H9 (cell line): ENCODE results near the gene COLEC12. TPM values are rescaled to one million over a fixed set of nuclear protein-coding genes. Genes with fewer than 3 reads are reported as not detected.

Source experiments
- DNase-seq: peaks from one replicate; pipeline ENCODE4 v3.0.0-alpha.2; 2017
- H2AFZ ChIP-seq: one replicate; pipeline ENCODE4 v1.6.1; 2013; ENCODE audit warnings: mild to moderate bottlenecking, low read length, control low read depth, moderate library complexity
- H2AK5ac ChIP-seq: 2 replicates; pipeline ENCODE4 v1.6.1; 2013; ENCODE audit warnings: low read length, control low read depth, mixed read lengths; ENCODE audit not compliant: insufficient read length
- H2BK120ac ChIP-seq: one replicate; pipeline ENCODE4 v1.6.1; 2013; ENCODE audit warnings: low read depth, mild to moderate bottlenecking, low read length, control low read depth, inconsistent platforms; ENCODE audit not compliant: poor library complexity, severe bottlenecking
- H2BK12ac ChIP-seq: 2 replicates; pipeline ENCODE4 v1.6.1; 2013; ENCODE audit warnings: low read length, control low read depth, mixed read lengths, low read depth; ENCODE audit not compliant: insufficient read length
- H2BK15ac ChIP-seq: 2 replicates; pipeline ENCODE4 v1.6.1; 2013; ENCODE audit warnings: low read depth, low read length, control low read depth
- H2BK20ac ChIP-seq: one replicate; pipeline ENCODE4 v1.6.1; 2013; ENCODE audit warnings: low read depth, mild to moderate bottlenecking, low read length, control low read depth, inconsistent platforms; ENCODE audit not compliant: poor library complexity, severe bottlenecking
- H2BK5ac ChIP-seq: 2 replicates; pipeline ENCODE4 v1.6.1; 2013; ENCODE audit warnings: low read length, control low read depth, mixed read lengths; ENCODE audit not compliant: insufficient read length
- H3K14ac ChIP-seq: 2 replicates; pipeline ENCODE4 v1.6.1; 2013; ENCODE audit warnings: low read length, control low read depth; ENCODE audit not compliant: insufficient read depth
- H3K18ac ChIP-seq: 2 replicates; pipeline ENCODE4 v1.6.1; 2013; ENCODE audit warnings: low read depth, mild to moderate bottlenecking, mixed read lengths, low read length, control low read depth; ENCODE audit not compliant: insufficient read length
- H3K23ac ChIP-seq: 2 replicates; pipeline ENCODE4 v1.6.1; 2013; ENCODE audit warnings: low read length, control low read depth, mixed read lengths, low read depth; ENCODE audit not compliant: insufficient read length
- H3K23me2 ChIP-seq: 2 replicates; pipeline ENCODE4 v1.6.1; 2013; ENCODE audit warnings: low read depth, mild to moderate bottlenecking, mixed read lengths, low read length, control low read depth; ENCODE audit not compliant: insufficient read length, poor library complexity, severe bottlenecking
- H3K27ac ChIP-seq: 2 replicates; pipeline ENCODE4 v1.5.1; 2013; ENCODE audit warnings: low read length, control low read depth, mixed read lengths, low read depth; ENCODE audit not compliant: insufficient read length
- H3K27me3 ChIP-seq: 2 replicates; pipeline ENCODE4 v1.6.1; 2013; ENCODE audit warnings: low read length, control low read depth, inconsistent platforms; ENCODE audit not compliant: insufficient read depth
- H3K4ac ChIP-seq: 2 replicates; pipeline ENCODE4 v1.6.1; 2013; ENCODE audit warnings: low read depth, mild to moderate bottlenecking, control low read depth, inconsistent platforms, low read length, moderate library complexity
- H3K4me1 ChIP-seq: 2 replicates; pipeline ENCODE4 v1.6.1; 2013; ENCODE audit warnings: low read length, control low read depth, inconsistent platforms; ENCODE audit not compliant: insufficient read depth
- H3K4me2 ChIP-seq: 2 replicates; pipeline ENCODE4 v1.6.1; 2013; ENCODE audit warnings: low read length, control low read depth, mixed read lengths; ENCODE audit not compliant: insufficient read length, insufficient read depth
- H3K56ac ChIP-seq: 2 replicates; pipeline ENCODE4 v1.6.1; 2013; ENCODE audit warnings: low read depth, mild to moderate bottlenecking, mixed read lengths, low read length, control low read depth; ENCODE audit not compliant: insufficient read length
- H3K79me1 ChIP-seq: 2 replicates; pipeline ENCODE4 v1.6.1; 2013; ENCODE audit warnings: low read depth, mild to moderate bottlenecking, moderate library complexity, low read length, control low read depth, inconsistent platforms; ENCODE audit not compliant: insufficient read depth, poor library complexity, severe bottlenecking
- H3K79me2 ChIP-seq: 2 replicates; pipeline ENCODE4 v1.6.1; 2013; ENCODE audit warnings: low read length, control low read depth, inconsistent platforms; ENCODE audit not compliant: insufficient read depth
- H3K9ac ChIP-seq: 2 replicates; pipeline ENCODE4 v1.6.1; 2013; ENCODE audit warnings: low read length, control low read depth, mixed read lengths; ENCODE audit not compliant: insufficient read length; ENCODE audit errors: extremely low read depth
- H3K9me3 ChIP-seq: one replicate; pipeline ENCODE4 v1.6.1; 2013; ENCODE audit warnings: low read depth, low read length, inconsistent platforms; ENCODE audit not compliant: control insufficient read depth
- H3T11ph ChIP-seq: one replicate; pipeline ENCODE4 v1.6.1; 2013; ENCODE audit warnings: mild to moderate bottlenecking, low read length, control low read depth, inconsistent platforms
- H4K20me1 ChIP-seq: one replicate; pipeline ENCODE4 v1.6.1; 2013; ENCODE audit not compliant: control insufficient read depth, insufficient read length, insufficient read depth
- H4K5ac ChIP-seq: 2 replicates; pipeline ENCODE4 v1.6.1; 2013; ENCODE audit warnings: low read depth, mild to moderate bottlenecking, mixed read lengths, low read length, control low read depth; ENCODE audit not compliant: insufficient read length
- H4K8ac ChIP-seq: replicated peaks from 2 replicates; pipeline ENCODE4 v1.6.1; 2013; ENCODE audit warnings: low read length, control low read depth, mixed read lengths, low read depth; ENCODE audit not compliant: insufficient read length
- H4K91ac ChIP-seq: 2 replicates; pipeline ENCODE4 v1.6.1; 2013; ENCODE audit warnings: low read depth, mild to moderate bottlenecking, moderate library complexity, mixed read lengths, low read length, control low read depth; ENCODE audit not compliant: insufficient read length
- H3K27ac Mint-ChIP-seq, 3 experiments: 2 replicates in 2 of 3; 3 replicates in 1 of 3; pipeline ENCODE4 v1.8.0; 2020 to 2021; ENCODE audit warnings: mixed read lengths in 3 of 3, mild to moderate bottlenecking in 1 of 3, moderate library complexity in 1 of 3
- H3K27me3 Mint-ChIP-seq: 2 replicates; pipeline ENCODE4 v1.8.0; 2021; ENCODE audit warnings: low read depth, mild to moderate bottlenecking, moderate library complexity, mixed read lengths
- H3K36me3 Mint-ChIP-seq, 3 experiments: 2 replicates in 2 of 3; 3 replicates in 1 of 3; pipeline ENCODE4 v1.8.0; 2020 to 2021; ENCODE audit warnings: low read depth in 3 of 3, mixed read lengths in 3 of 3; ENCODE audit not compliant: insufficient read depth in 1 of 3
- H3K4me1 Mint-ChIP-seq, 2 experiments: 2 replicates each; pipeline ENCODE4 v1.8.0; 2020; ENCODE audit warnings: mixed read lengths in 2 of 2
- H3K4me3 Mint-ChIP-seq, 2 experiments: 2 replicates in 1 of 2; 3 replicates in 1 of 2; pipeline ENCODE4 v1.8.0; 2020 to 2021; ENCODE audit warnings: mild to moderate bottlenecking in 2 of 2, mixed read lengths in 2 of 2, moderate library complexity in 1 of 2
- H3K9me3 Mint-ChIP-seq, 2 experiments: 2 replicates in 1 of 2; 3 replicates in 1 of 2; pipeline ENCODE4 v1.8.0; 2020; ENCODE audit warnings: mild to moderate bottlenecking in 2 of 2, mixed read lengths in 2 of 2, moderate library complexity in 1 of 2
- WGBS: extraction: QIAGEN DNeasy Blood & Tissue Kit; methylation state at CpG from one replicate; pipeline ENCODE4 v1.1.7; 2013; ENCODE audit warnings: missing lambda C conversion rate, low lambda C conversion rate, mixed read lengths; ENCODE audit not compliant: insufficient read length; ENCODE audit errors: extremely low coverage; 5-methylcytosine and 5-hydroxymethylcytosine counted together
- total RNA-seq: library from RNA; stranded (reverse); gene quantifications from 2 replicates; pipeline ENCODE4 v1.2.1, GENCODE V29; 2021
- TF ChIP-seq, protein P1 (sequence below): fragments of 200-600 bp; sonication (generic); conservative IDR thresholded peaks from 3 replicates; pipeline ENCODE4 v1.8.0; 2021; ENCODE audit warnings: antibody characterized with exemption, mild to moderate bottlenecking

COLEC12 gene
- total RNA-seq, 1 experiment from 2014 or later = 0.70 TPM

DNA sequence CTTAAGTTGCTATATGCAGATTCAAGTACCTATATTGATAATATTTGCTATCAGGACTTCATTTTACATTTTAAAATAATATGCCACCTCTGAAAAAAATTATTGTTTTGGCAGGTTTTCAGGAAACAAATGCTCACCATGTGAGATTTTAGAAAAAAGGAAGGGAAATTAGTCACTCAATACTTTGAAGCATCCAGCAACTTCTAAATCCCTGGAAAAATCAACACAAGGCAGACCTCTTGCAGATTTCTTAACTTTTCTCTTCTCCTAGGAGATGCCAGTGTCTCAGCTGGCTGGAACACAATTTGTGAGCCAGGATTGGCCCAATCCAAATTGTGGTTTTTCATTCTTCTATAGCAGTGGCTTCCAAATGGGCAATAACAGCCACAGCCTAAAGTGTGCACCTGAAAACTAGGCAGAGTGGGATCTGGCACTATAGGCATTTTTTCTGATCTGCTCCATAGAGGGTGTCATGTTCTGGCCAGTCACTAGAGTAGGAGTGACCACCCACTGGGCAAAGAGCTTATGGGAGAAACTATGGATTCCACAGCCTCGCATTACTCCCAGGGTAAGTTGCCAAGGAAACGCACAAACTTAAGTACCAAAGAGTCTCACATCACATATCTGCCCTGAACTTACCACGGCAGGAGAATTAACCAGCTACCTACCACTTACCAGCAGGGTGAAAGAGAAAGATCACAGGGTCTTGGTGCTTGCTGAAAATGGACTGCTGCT is 204.6 kb downstream of the COLEC12 start:
- Histone ChIP-seq H3K23me2 (no peaks in the 10 kb centered on the region), H4K20me1 (no peaks in the 10 kb centered on the region), H3K27me3 (no peaks in the 10 kb centered on the region), H2BK15ac (no peak overlapping the region), H4K91ac (no peak overlapping the region), H3K9me3 (no peaks in the 10 kb centered on the region), H3K79me2 (no peaks in the 10 kb centered on the region), H2BK20ac (no peak overlapping the region), H4K5ac (no peak overlapping the region), H2AFZ (no peak overlapping the region), H4K8ac (no peak overlapping the region), H3K4me1 (no peaks in the 10 kb centered on the region; the same call in 1 of the 2 replicates), H3K14ac (no peak overlapping the region), H2BK12ac (no peak overlapping the region), H2BK5ac (no peak overlapping the region), H2BK120ac (no peak overlapping the region), H3K27ac (no peak overlapping the region), H3K79me1 (no peaks in the 10 kb centered on the region), H3K23ac (no peak overlapping the region), H3K56ac (no peak overlapping the region), H3K9ac (no peak overlapping the region), H3T11ph (no peak overlapping the region), H2AK5ac (no peak overlapping the region), H3K4me2 (no peak overlapping the region), H3K18ac (no peak overlapping the region), H3K4ac (no peak overlapping the region)
- peaks cover 2% of the 10 kb centered on the region; the same call in 1 of the 2 replicates for H3K27me3 Mint-ChIP-seq
- H3K4me1 Mint-ChIP-seq = 0 out of 4 replicates have a peak, but pooled peaks cover 0 to 2% of the 10 kb centered on the region in 2 experiments
- DNase-seq = no peak
- H3K4me3 Mint-ChIP-seq = no peak overlapping the region
- peaks cover 0 to 4% of the 10 kb centered on the region in 2 experiments; a peak in 3 of 5 replicates for H3K9me3 Mint-ChIP-seq
- no CpG with 5 or more reads among the region's 3 CpGs for WGBS
- H3K27ac Mint-ChIP-seq = no peak overlapping the region; a peak in 1 of 7 replicates
- TF ChIP-seq, protein P1, sequence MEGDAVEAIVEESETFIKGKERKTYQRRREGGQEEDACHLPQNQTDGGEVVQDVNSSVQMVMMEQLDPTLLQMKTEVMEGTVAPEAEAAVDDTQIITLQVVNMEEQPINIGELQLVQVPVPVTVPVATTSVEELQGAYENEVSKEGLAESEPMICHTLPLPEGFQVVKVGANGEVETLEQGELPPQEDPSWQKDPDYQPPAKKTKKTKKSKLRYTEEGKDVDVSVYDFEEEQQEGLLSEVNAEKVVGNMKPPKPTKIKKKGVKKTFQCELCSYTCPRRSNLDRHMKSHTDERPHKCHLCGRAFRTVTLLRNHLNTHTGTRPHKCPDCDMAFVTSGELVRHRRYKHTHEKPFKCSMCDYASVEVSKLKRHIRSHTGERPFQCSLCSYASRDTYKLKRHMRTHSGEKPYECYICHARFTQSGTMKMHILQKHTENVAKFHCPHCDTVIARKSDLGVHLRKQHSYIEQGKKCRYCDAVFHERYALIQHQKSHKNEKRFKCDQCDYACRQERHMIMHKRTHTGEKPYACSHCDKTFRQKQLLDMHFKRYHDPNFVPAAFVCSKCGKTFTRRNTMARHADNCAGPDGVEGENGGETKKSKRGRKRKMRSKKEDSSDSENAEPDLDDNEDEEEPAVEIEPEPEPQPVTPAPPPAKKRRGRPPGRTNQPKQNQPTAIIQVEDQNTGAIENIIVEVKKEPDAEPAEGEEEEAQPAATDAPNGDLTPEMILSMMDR = no peak
- no peaks in the 10 kb centered on the region for H3K36me3 Mint-ChIP-seq
